ENCODE measurements around the gene SDCBP2.

Gene SDCBP2

GRCh38 chr20:1296117-1296610 lies 32.8 kb downstream of the SDCBP2 start:
- no peak for DNase-seq (ENCODE audit: low read depth)

GRCh38 chr20:1295276-1295930 lies 33.5 kb downstream of the SDCBP2 start:
- DNase-seq (ENCODE audit: low read depth), result no peak

GRCh38 chr20:1294497-1294896 lies 34.4 kb downstream of the SDCBP2 start:
- DNase-seq (ENCODE audit: low read depth), result no peak

GRCh38 chr20:1293641-1294379 lies 35.1 kb downstream of the SDCBP2 start:
- DNase-seq (ENCODE audit: low read depth), result no peak

- no peak for DNase-seq (ENCODE audit: low read depth)
These were observed 36.3 kb downstream of the SDCBP2 start for GRCh38 chr20:1292620-1293019.

GRCh38 chr20:1291191-1291741 lies 37.7 kb downstream of the SDCBP2 start:
- no peak for DNase-seq (ENCODE audit: low read depth)

GRCh38 chr20:1287787-1288569 lies 41.0 kb downstream of the SDCBP2 start:
- no peak for DNase-seq (ENCODE audit: low read depth)

GRCh38 chr20:1287306-1287705 lies 41.6 kb downstream of the SDCBP2 start:
- DNase-seq (ENCODE audit: low read depth), result no peak

- DNase-seq (ENCODE audit: low read depth), result no peak
These were observed 42.5 kb downstream of the SDCBP2 start for GRCh38 chr20:1286267-1287024.

GRCh38 chr20:1283522-1284510 lies 45.1 kb downstream of the SDCBP2 start:
- DNase-seq (ENCODE audit: low read depth), result no peak

- DNase-seq (ENCODE audit: low read depth), result no peak
These were observed 46.0 kb downstream of the SDCBP2 start for GRCh38 chr20:1282966-1283365.

GRCh38 chr20:1281279-1282057 lies 47.5 kb downstream of the SDCBP2 start:
- no peak for DNase-seq (ENCODE audit: low read depth)

- no peak for DNase-seq (ENCODE audit: low read depth)
These were observed 48.5 kb downstream of the SDCBP2 start for GRCh38 chr20:1280195-1281102.

- no peak for DNase-seq (ENCODE audit: low read depth)
These were observed 49.9 kb downstream of the SDCBP2 start for GRCh38 chr20:1278993-1279392.

GRCh38 chr20:1277529-1278322 lies 51.2 kb downstream of the SDCBP2 start:
- no peak for DNase-seq (ENCODE audit: low read depth)

GRCh38 chr20:1275919-1276318 lies 53.0 kb downstream of the SDCBP2 start:
- DNase-seq (ENCODE audit: low read depth), result no peak

GRCh38 chr20:1274485-1275311 lies 54.2 kb downstream of the SDCBP2 start:
- no peak for DNase-seq (ENCODE audit: low read depth)

Measured in CMK (cell line).